ENCODE results near the gene NPAS1. TPM values are rescaled to one million over a fixed set of nuclear protein-coding genes. Genes with fewer than 3 reads are reported as not detected.

The NPAS1 gene
- total and polyA plus RNA-seq, 2 of the 13 experiments (the other 11 are each of a cell fraction or from before 2014, with no cell fraction given): 0.35 to 2.9 TPM

DNA sequence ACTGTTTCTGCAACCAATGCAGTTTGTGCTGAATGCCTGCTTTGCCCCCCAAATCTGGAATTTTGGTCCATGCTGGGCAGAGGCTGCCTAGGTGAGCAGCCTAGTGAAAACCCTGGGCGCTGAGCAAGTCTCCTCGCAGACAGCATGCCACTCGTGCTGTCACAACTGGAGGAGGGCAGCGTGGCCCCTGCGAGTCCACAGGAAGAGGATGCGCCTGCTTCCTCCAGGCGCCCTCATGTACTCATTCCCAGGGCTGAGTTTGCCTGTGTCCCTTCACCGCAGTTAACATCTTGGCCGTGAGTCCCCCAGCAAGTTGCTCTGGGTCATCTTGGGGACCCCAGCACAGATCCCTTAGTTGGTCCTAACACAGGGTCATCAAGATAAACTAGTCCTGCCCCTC is 55.0 kb downstream of the NPAS1 start (continued):
- TF ChIP-seq, protein P1, sequence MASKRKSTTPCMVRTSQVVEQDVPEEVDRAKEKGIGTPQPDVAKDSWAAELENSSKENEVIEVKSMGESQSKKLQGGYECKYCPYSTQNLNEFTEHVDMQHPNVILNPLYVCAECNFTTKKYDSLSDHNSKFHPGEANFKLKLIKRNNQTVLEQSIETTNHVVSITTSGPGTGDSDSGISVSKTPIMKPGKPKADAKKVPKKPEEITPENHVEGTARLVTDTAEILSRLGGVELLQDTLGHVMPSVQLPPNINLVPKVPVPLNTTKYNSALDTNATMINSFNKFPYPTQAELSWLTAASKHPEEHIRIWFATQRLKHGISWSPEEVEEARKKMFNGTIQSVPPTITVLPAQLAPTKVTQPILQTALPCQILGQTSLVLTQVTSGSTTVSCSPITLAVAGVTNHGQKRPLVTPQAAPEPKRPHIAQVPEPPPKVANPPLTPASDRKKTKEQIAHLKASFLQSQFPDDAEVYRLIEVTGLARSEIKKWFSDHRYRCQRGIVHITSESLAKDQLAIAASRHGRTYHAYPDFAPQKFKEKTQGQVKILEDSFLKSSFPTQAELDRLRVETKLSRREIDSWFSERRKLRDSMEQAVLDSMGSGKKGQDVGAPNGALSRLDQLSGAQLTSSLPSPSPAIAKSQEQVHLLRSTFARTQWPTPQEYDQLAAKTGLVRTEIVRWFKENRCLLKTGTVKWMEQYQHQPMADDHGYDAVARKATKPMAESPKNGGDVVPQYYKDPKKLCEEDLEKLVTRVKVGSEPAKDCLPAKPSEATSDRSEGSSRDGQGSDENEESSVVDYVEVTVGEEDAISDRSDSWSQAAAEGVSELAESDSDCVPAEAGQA (IDR thresholded peaks at IDR 0.05; ENCODE audit: low read depth): no peak
- TF ChIP-seq, protein P1 (CRISPR knock-in tag; IDR thresholded peaks at IDR 0.05; ENCODE audit: borderline replicate concordance): no peak
- TF ChIP-seq ZNF24 (IDR thresholded peaks at IDR 0.05): no peak
- no peak for TF ChIP-seq ZNF503 (CRISPR knock-in tag; IDR thresholded peaks at IDR 0.05)
- TF ChIP-seq SCMH1 (CRISPR knock-in tag; IDR thresholded peaks at IDR 0.05; ENCODE audit: borderline replicate concordance): no peak
- TF ChIP-seq, protein P2, sequence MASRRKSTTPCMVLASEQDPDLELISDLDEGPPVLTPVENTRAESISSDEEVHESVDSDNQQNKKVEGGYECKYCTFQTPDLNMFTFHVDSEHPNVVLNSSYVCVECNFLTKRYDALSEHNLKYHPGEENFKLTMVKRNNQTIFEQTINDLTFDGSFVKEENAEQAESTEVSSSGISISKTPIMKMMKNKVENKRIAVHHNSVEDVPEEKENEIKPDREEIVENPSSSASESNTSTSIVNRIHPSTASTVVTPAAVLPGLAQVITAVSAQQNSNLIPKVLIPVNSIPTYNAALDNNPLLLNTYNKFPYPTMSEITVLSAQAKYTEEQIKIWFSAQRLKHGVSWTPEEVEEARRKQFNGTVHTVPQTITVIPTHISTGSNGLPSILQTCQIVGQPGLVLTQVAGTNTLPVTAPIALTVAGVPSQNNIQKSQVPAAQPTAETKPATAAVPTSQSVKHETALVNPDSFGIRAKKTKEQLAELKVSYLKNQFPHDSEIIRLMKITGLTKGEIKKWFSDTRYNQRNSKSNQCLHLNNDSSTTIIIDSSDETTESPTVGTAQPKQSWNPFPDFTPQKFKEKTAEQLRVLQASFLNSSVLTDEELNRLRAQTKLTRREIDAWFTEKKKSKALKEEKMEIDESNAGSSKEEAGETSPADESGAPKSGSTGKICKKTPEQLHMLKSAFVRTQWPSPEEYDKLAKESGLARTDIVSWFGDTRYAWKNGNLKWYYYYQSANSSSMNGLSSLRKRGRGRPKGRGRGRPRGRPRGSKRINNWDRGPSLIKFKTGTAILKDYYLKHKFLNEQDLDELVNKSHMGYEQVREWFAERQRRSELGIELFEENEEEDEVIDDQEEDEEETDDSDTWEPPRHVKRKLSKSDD (CRISPR knock-in tag; IDR thresholded peaks at IDR 0.05; ENCODE audit: low read depth): no peak
- TF ChIP-seq CEBPG (CRISPR knock-in tag; IDR thresholded peaks at IDR 0.05): no peak
- no peak for TF ChIP-seq ZNF574 (CRISPR knock-in tag; IDR thresholded peaks at IDR 0.05)
- TF ChIP-seq ZMYM3 (CRISPR knock-in tag; IDR thresholded peaks at IDR 0.05): no peak
- no peak for TF ChIP-seq CREB3 (CRISPR knock-in tag; IDR thresholded peaks at IDR 0.05)
- no peak for TF ChIP-seq ZNF670 (CRISPR knock-in tag; IDR thresholded peaks at IDR 0.05; ENCODE audit: borderline replicate concordance)
- TF ChIP-seq KLF6 (CRISPR knock-in tag; IDR thresholded peaks at IDR 0.05): no peak
